Measurements from ENCODE around the gene GNG8. TPM values are rescaled to one million over a fixed set of nuclear protein-coding genes. Genes with fewer than 3 reads are reported as not detected.

The GNG8 gene
- total and polyA plus RNA-seq, 2 experiments from 2014 or later, result 5.9 TPM; not detected in 1

DNA sequence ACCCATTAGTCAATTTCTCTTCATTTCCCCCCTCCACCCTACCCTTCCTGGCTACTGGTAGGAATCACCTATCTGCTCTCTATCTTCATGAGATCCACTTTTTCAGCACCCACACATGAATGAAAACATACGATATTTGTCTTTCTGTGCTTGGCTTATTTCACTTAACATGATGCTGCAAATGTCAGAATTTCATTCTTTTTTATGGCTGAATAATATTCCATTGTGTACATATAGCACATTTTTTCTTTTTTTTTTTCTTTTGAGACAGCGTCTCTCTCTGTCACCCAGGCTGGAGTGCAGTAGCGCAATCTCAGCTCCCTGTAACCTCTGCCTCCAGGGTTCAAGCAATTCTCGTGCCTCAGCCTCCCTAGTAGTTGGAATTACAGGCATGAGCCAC lies 44.7 kb downstream of the GNG8 start:
- Histone ChIP-seq H3K9me2 (ENCODE audit: insufficient read depth) (0 out of 2 replicates have a peak, but pooled peaks cover 3% of the 10 kb centered on the region), H4K20me1 (replicated peaks; ENCODE audit: insufficient read depth) (no peaks in the 10 kb centered on the region), H3K79me2 (replicated peaks; ENCODE audit: insufficient read depth) (no peaks in the 10 kb centered on the region), H3K27me3 (ENCODE audit: insufficient read depth) (no peaks in the 10 kb centered on the region), H3F3A (replicated peaks; ENCODE audit: low read depth) (no peaks in the 10 kb centered on the region), H2AFZ (no peak overlapping the region), H3K4me3 (no peak overlapping the region), H3K27ac (ENCODE audit: low read depth) (no peak overlapping the region), H3K4me2 (no peak overlapping the region), H3K36me3 (ENCODE audit: insufficient read depth) (no peaks in the 10 kb centered on the region), H3K4me1 (ENCODE audit: insufficient read depth) (no peaks in the 10 kb centered on the region)
- peaks cover 2% of the 10 kb centered on the region for H3K27me3 Mint-ChIP-seq (ENCODE audit: insufficient read depth, low read depth, poor library complexity)
- TF ChIP-seq ZNF331 (CRISPR knock-in tag; IDR thresholded peaks at IDR 0.05; ENCODE audit: low read depth) (no peak), POLR2AphosphoS5 (IDR thresholded peaks at IDR 0.05; ENCODE audit: low read depth) (no peak), EZH2 (IDR thresholded peaks at IDR 0.05; ENCODE audit: low read depth, unreplicated experiment) (no peak), STAT1 (IDR thresholded peaks at IDR 0.05; ENCODE audit: unreplicated experiment) (no peak), JUNB (IDR thresholded peaks at IDR 0.05; ENCODE audit: unreplicated experiment) (no peak), CREB1 (CRISPR knock-in tag; IDR thresholded peaks at IDR 0.05; ENCODE audit: low read depth) (no peak), NANOG (IDR thresholded peaks at IDR 0.05; ENCODE audit: borderline replicate concordance) (no peak), ZNF114 (CRISPR knock-in tag; IDR thresholded peaks at IDR 0.05) (no peak), EZH2phosphoT487 (IDR thresholded peaks at IDR 0.05; ENCODE audit: unreplicated experiment) (no peak)
- TF ChIP-seq, protein P1, sequence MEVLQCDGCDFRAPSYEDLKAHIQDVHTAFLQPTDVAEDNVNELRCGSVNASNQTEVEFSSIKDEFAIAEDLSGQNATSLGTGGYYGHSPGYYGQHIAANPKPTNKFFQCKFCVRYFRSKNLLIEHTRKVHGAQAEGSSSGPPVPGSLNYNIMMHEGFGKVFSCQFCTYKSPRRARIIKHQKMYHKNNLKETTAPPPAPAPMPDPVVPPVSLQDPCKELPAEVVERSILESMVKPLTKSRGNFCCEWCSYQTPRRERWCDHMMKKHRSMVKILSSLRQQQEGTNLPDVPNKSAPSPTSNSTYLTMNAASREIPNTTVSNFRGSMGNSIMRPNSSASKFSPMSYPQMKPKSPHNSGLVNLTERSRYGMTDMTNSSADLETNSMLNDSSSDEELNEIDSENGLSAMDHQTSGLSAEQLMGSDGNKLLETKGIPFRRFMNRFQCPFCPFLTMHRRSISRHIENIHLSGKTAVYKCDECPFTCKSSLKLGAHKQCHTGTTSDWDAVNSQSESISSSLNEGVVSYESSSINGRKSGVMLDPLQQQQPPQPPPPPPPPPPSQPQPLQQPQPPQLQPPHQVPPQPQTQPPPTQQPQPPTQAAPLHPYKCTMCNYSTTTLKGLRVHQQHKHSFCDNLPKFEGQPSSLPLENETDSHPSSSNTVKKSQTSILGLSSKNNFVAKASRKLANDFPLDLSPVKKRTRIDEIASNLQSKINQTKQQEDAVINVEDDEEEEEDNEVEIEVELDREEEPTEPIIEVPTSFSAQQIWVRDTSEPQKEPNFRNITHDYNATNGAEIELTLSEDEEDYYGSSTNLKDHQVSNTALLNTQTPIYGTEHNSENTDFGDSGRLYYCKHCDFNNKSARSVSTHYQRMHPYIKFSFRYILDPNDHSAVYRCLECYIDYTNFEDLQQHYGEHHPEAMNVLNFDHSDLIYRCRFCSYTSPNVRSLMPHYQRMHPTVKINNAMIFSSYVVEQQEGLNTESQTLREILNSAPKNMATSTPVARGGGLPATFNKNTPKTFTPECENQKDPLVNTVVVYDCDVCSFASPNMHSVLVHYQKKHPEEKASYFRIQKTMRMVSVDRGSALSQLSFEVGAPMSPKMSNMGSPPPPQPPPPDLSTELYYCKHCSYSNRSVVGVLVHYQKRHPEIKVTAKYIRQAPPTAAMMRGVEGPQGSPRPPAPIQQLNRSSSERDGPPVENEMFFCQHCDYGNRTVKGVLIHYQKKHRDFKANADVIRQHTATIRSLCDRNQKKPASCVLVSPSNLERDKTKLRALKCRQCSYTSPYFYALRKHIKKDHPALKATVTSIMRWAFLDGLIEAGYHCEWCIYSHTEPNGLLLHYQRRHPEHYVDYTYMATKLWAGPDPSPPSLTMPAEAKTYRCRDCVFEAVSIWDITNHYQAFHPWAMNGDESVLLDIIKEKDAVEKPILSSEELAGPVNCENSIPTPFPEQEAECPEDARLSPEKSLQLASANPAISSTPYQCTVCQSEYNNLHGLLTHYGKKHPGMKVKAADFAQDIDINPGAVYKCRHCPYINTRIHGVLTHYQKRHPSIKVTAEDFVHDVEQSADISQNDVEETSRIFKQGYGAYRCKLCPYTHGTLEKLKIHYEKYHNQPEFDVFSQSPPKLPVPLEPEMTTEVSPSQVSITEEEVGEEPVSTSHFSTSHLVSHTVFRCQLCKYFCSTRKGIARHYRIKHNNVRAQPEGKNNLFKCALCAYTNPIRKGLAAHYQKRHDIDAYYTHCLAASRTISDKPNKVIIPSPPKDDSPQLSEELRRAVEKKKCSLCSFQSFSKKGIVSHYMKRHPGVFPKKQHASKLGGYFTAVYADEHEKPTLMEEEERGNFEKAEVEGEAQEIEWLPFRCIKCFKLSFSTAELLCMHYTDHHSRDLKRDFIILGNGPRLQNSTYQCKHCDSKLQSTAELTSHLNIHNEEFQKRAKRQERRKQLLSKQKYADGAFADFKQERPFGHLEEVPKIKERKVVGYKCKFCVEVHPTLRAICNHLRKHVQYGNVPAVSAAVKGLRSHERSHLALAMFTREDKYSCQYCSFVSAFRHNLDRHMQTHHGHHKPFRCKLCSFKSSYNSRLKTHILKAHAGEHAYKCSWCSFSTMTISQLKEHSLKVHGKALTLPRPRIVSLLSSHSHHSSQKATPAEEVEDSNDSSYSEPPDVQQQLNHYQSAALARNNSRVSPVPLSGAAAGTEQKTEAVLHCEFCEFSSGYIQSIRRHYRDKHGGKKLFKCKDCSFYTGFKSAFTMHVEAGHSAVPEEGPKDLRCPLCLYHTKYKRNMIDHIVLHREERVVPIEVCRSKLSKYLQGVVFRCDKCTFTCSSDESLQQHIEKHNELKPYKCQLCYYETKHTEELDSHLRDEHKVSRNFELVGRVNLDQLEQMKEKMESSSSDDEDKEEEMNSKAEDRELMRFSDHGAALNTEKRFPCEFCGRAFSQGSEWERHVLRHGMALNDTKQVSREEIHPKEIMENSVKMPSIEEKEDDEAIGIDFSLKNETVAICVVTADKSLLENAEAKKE (CRISPR knock-in tag; IDR thresholded peaks at IDR 0.05), result no peak
- TF ChIP-seq, protein P2, sequence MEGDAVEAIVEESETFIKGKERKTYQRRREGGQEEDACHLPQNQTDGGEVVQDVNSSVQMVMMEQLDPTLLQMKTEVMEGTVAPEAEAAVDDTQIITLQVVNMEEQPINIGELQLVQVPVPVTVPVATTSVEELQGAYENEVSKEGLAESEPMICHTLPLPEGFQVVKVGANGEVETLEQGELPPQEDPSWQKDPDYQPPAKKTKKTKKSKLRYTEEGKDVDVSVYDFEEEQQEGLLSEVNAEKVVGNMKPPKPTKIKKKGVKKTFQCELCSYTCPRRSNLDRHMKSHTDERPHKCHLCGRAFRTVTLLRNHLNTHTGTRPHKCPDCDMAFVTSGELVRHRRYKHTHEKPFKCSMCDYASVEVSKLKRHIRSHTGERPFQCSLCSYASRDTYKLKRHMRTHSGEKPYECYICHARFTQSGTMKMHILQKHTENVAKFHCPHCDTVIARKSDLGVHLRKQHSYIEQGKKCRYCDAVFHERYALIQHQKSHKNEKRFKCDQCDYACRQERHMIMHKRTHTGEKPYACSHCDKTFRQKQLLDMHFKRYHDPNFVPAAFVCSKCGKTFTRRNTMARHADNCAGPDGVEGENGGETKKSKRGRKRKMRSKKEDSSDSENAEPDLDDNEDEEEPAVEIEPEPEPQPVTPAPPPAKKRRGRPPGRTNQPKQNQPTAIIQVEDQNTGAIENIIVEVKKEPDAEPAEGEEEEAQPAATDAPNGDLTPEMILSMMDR (conservative IDR thresholded peaks at IDR 0.05; ENCODE audit: low read depth in 2 of 2), result no peak
- TF ChIP-seq, protein P3, sequence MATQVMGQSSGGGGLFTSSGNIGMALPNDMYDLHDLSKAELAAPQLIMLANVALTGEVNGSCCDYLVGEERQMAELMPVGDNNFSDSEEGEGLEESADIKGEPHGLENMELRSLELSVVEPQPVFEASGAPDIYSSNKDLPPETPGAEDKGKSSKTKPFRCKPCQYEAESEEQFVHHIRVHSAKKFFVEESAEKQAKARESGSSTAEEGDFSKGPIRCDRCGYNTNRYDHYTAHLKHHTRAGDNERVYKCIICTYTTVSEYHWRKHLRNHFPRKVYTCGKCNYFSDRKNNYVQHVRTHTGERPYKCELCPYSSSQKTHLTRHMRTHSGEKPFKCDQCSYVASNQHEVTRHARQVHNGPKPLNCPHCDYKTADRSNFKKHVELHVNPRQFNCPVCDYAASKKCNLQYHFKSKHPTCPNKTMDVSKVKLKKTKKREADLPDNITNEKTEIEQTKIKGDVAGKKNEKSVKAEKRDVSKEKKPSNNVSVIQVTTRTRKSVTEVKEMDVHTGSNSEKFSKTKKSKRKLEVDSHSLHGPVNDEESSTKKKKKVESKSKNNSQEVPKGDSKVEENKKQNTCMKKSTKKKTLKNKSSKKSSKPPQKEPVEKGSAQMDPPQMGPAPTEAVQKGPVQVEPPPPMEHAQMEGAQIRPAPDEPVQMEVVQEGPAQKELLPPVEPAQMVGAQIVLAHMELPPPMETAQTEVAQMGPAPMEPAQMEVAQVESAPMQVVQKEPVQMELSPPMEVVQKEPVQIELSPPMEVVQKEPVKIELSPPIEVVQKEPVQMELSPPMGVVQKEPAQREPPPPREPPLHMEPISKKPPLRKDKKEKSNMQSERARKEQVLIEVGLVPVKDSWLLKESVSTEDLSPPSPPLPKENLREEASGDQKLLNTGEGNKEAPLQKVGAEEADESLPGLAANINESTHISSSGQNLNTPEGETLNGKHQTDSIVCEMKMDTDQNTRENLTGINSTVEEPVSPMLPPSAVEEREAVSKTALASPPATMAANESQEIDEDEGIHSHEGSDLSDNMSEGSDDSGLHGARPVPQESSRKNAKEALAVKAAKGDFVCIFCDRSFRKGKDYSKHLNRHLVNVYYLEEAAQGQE (IDR thresholded peaks at IDR 0.05; ENCODE audit: unreplicated experiment), result no peak
- TF ChIP-seq, protein P4, sequence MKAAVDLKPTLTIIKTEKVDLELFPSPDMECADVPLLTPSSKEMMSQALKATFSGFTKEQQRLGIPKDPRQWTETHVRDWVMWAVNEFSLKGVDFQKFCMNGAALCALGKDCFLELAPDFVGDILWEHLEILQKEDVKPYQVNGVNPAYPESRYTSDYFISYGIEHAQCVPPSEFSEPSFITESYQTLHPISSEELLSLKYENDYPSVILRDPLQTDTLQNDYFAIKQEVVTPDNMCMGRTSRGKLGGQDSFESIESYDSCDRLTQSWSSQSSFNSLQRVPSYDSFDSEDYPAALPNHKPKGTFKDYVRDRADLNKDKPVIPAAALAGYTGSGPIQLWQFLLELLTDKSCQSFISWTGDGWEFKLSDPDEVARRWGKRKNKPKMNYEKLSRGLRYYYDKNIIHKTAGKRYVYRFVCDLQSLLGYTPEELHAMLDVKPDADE (IDR thresholded peaks at IDR 0.05), result no peak
- no peaks in the 10 kb centered on the region; the same call in 2 of the 3 replicates for H3K9me3 Mint-ChIP-seq
- no peaks in the 10 kb centered on the region for H3K36me3 Mint-ChIP-seq (ENCODE audit: low read depth)
- no peak for DNase-seq (ENCODE audit: low spot score)
- no peak overlapping the region for H3K27ac Mint-ChIP-seq
- no peak for ATAC-seq
- no peaks in the 10 kb centered on the region; the same call in 2 of the 3 replicates for H3K4me1 Mint-ChIP-seq
- H3K4me3 Mint-ChIP-seq, result no peak overlapping the region

Data from GM23338 (cell line).